WTC11 (cell line): ENCODE results near the gene EVA1C.

Experiments used
- CTCF ChIP-seq: fragments of 200-600 bp; IDR thresholded peaks from 2 replicates; pipeline ENCODE4 v1.8.0; 2022; ENCODE audit warnings: antibody characterized with exemption
- SMAD4 ChIP-seq: sonication (generic); formaldehyde crosslinking; IDR thresholded peaks from 2 replicates; pipeline ENCODE4 v1.8.0; 2022; ENCODE audit warnings: mild to moderate bottlenecking, missing genetic modification reagents
- TCF7 ChIP-seq: sonication (generic); formaldehyde crosslinking; IDR thresholded peaks from 2 replicates; pipeline ENCODE4 v1.8.0; 2022; ENCODE audit warnings: mild to moderate bottlenecking, low read depth, missing genetic modification reagents, moderate library complexity
- ZNF121 ChIP-seq: sonication (generic); formaldehyde crosslinking; IDR thresholded peaks from 2 replicates; pipeline ENCODE4 v1.8.0; 2023; ENCODE audit warnings: missing genetic modification reagents

GRCh38 chr21:32483293-32483595 is 70.7 kb downstream of the EVA1C start:
- TF ChIP-seq ZNF121 (CRISPR knock-in tag), result no peak
- TF ChIP-seq TCF7 (CRISPR knock-in tag), result no peak
- TF ChIP-seq CTCF, result no peak
- no peak for TF ChIP-seq SMAD4 (CRISPR knock-in tag)
